ENCODE data around the gene CWC27.

CWC27 gene

DNA sequence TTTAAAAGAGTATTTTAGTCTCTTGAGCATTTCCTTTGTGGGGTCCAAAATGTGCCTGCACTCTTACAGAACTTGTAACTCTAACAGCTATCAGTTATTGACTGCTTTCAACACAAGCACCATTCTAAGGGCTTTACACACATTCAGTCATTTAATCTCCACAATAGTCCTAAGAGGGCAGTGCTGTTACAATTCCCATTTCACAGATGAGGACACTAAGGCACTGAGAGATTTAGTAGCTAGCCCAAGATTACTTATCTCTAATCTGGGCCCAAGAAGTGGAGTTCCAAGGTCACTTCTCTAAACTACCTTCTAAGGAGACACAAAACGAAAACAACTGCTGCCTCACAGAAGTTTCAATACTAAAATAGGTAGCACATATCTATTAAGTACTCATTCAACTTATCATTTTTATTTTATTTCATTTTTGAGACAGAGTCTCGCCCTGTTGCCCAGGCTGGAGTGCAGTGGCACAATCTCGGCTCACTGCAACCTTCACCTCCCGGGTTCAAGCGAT lies 275.2 kb downstream of the CWC27 start:
- no peak for DNase-seq

DNA sequence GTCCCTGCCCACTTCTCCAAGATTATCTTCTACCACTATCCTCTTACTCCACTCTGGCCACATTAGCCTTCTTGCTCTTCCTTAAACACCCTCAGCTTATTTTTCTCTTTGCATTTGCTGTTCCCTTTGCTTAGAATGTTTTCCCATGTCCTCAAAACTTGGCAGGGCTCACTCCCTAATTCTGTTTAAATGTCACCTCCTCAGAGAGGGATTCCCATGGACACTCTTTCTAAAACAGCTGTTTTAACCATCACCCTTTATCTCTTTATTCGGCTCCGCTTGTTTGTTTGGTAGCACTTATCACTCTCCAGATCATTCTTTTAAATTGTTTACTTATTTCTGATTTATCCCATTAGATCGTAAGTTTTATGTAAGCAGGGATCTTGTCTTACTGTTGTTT lies 278.5 kb downstream of the CWC27 start:
- no peak for DNase-seq

DNA sequence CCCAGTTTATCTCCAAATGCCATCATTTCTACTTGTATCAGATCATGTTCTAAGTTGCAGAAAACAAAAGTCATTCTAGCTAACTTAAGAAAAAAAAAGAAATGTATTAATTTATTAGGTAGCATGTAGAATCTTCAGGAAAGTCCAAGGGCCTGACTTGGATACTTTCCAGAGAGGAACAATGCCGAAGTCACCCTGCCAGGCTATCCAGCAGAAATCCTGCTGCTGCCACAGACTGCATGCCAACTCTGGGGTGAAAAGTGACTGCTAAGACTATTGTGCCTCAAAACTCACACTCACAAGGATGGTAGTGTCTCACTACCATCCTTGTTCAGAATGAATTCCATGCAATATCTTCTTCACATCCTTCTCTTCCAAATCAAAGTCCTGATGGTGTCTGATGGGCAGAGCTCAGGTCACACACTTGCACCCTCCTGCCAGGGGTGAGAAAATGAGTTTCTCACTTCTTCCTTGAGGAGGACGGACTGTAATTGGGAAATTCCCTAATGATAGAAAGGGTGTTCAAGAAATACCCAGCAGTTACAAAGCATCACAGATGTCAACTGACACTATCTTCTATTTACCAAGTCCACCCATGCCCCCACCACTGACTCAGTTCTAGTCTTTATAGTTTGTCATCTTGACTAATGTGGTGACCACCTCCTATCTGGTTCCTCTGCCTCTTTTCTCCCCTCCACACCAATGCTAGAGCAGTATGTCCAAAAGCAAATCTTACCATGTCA lies 279.4 kb downstream of the CWC27 start:
- DNase-seq: no peak

DNA sequence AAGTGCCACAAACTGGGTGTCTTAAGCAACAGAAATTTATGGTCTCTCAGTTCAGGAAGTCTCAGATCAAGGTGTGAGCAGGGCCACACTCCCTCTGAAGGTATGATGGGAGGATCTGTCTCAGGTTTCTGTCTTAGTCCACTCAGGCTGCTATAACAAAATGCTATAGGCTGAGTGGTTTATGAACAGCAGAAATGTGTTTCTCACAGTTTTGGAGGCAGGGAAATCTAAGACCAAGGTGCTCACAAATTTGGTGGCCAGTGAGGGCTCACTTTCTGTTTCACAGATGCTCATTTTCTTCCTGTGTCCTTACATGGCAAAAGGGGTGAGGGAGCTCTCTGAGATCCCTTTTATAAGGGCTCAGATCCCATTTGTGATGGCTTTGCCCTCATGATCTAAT lies 281.4 kb downstream of the CWC27 start:
- no peak for DNase-seq

DNA sequence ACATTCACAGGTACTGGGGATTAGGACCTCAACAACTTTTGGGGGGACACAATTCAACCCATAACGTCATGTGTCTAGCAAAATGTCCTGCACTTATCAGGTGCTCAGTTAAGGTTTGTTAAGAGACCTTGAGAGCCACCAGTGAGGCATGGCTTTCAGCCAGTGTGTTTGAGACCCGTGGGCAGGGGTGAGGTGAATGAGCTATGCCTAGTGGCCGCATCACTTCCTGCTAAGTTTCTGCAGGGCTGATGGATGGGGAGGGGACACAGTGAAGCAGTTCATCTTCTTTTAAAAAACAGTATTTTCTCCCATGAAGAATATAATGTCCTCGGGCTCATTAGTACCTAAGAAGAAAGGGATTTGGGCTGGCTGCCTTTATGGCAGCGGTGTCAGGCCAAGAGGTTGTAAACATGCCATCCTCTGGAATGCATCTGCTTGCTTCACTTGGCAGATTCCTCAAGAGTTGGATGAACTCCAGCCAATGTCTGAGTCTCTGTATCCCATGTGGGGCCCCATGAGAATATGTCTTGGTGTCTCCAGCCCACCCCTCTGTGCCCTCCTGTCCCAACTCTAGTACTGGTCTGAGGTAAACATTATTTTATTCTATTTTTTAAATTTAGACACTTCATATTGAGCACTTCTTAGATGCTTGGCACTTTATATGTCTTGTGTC lies 282.2 kb downstream of the CWC27 start:
- DNase-seq: no peak

DNA sequence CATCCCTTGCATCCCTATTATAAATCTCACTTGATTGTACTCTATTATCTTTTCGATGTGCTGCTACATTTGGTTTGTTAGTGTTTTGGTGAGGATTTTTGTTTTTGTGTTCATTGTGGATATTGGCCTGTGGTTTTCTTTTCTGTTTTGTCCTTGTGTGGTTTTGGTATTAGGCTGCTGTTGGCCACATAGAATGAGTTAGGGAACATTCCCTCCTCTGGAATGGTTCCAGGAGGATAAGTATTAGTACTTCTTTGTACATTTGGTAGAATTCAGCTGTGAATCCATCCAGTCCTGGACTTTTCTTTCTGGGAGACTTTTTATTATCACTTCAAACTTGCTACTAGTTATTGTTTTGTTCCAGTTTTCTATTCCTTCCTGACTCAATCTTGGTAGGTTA lies 287.2 kb downstream of the CWC27 start:
- DNase-seq: no peak

DNA sequence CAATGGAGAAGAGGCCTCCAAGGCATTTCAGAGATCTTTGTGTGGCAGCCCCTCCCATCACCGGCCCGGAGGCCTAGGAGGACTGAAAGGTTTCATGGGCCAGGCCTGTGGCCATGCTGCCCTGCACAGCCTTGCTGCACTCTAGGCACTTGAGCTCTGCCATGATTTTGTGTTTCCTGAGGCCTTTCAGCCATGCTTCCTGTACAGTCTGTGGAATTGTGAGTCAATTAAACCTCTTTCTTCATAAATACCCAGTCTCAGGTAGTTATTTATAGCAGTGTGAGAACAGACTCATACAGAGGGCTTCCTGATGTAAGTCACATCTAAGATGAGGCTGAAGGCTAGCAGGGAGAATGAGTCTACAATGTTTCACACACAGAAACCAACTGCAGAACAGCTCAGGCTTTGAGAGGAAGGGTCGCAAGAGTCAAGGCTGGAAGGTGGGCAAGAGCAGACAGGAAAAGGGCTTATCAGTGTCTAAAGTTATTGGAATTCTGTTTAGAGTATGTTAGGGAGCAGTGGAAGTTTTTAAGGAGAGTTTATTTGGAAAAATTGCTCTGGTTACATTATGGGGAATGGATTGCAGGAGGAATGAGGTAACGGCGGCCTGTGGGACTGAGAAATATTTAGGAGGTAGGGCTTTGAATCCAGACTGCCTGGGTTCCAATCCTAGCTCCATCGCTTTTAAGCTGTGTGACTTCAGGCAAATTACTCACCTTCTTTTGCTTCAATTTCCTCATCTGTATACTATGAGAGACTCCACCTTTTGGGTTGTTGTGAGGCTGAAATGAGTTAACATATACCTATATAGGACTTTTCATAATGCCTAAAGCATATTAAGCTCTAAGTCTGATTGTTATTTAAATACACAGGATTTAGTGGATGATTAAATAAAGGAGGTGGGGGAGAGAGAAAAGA lies 291.2 kb downstream of the CWC27 start:
- DNase-seq: no peak

DNA sequence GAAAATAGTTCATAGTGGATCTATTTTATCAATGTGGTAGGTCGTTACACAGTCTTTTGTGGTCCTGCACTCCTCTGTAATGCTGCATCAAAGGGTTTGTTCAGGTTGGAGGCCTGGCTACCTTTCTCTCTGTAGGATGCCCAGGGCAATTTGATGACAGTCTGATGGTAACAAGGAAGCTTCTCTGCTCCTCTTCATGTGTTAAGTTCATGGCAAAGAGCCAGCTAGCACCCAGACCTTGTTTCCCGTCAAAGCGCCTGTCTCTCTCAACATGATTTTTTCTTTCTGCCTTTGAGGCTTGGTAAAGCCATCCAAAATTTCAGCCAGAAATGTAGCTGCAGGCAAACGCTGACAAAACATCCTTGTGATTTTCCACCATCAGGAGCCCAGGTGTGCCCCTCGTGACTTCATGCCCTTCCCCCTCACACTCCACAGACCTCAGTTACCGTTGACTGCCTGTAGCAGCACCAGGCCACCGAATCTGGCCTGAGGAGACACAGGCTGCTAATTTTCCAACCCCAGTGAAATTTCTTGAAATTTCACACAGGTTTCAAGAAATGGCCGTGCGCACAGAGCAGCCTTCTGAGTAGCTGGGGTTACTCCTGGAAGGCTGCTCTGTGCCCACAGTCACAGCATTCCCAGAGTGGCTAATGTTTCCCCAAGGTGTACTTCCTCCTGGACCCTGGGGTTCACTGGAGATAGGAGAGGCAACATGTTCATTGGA lies 292.7 kb downstream of the CWC27 start:
- DNase-seq: no peak

DNA sequence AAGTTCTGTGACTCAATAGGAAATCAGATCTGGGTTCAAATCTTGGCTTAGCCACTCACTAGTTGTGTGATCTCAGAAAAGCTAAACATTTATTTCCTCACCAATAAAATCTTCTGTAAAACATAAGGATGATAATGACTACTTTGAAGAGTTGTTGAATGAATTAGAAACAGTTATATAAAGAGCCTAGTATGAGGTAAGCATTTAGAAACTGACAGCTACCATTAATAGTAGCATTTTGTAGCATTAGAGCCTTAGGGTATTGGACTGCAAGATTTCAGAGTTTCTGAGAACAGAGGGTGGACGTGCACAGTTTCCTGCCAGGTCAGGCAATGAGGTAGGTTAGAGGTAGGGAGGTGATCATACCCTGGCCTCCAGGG lies 293.2 kb downstream of the CWC27 start:
- no peak for DNase-seq

DNA sequence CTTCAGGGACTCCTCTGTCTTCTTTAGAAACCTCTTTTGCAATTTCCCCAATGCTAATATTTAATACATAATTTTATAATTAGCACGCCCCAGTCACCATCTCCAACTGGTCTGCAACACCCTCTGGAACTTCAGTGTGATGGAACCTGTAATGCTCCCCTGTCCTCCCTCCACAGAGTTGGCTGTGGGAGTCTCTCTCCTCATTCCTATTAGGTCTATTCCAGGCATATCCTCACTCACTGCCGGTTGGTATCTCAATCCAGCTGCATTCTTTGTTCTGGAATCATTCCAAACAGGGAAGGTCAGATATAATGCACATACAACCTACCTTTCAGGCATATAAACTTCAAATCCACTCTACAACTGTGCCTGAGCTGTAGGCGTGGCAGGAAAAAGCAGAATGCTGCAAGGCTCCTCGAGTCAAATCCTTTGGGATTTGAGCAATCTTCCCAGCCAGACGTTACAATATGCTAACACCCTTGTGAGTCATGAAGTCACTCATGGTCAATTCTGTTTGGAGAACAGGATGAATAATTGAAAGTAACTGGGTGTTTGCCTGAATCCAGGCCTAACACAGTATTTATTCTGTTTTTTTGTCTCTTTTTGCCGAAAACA lies 293.8 kb downstream of the CWC27 start:
- DNase-seq: peak; percentile 75

DNA sequence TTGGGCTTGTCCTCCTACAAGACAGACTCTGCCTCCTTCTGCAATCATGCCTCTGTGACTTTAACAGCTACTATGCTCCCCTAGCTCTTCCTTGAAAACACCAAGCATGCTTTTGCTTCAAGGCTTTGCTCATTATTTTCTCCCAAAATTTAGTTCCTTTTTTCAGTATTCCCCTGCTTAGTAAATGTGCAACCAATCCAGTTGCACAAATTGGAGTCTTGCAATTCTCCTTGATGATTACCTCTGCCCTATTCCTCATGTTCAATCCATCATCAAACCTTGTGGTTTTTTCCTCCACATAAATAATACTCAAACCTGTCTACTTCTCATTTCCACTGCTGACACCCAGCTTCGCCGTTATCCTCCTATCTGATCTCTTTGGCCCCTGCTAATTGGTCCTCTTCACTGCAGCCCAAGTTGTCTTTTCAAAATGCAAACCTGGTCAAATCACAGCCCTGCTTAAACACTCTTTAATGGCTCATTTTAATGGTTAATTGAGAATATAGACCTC lies 296.3 kb downstream of the CWC27 start:
- DNase-seq: no peak

DNA sequence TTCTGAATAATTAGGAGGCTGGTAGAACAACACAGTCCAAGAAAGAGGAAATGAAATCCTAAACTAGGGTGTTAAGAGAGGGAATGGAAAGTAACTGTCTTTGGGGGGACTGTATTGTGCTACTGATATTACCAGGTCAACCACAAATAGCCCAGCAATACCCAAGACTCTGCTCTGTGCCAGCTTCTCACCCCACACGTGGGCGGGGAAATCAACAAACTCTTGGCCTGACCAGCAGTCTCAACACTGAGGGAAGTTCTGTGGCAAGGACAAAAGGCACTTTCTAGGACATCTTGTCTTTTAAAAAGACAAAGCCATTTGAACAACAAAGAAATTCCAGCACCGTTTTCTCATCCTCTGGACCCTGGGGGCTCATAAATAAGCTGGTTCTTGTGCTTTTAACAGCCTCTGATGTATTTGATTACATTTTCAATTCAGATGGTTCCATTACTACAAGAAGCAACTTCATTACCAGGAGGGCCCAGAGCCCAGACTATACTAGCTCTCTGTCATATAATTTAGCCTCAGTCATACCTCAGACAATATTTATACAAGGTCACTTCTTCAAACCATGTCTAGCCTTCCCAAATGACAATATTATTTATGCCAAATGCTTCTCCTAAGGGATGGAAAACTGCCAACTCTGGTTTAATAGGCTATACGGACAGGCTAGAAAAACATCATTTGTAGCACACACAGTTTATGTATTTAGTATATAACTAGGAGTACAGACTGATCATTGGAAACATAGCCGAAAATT lies 297.8 kb downstream of the CWC27 start:
- no peak for DNase-seq

DNA sequence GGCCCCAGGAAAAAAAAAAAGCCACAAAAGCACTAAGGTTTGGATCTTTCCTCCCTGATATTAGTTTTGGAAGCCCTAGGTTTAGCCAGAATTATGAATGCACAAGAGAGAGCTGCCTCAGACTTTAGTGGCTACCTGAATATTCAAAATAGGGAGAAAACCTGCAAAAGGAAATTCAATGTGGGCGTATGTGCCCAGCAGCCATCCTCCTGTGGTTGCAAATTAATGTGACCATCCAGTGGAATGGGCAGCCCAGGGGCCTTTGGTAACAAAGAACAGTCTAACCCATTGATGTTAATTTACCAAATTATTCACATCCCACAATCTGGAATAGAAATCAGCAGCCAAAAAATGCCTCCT lies 298.4 kb downstream of the CWC27 start:
- DNase-seq: no peak
